Hematopoietic multipotent progenitor cell treated with erythropoietin and hydrocortisone succinate and interleukin-3 and kit ligand, for 4 days (in vitro differentiated cells): Measurements from ENCODE around the gene KLC1.
"Not testable (repeated sequence)": the region's sequence is repeated elsewhere in the genome, so short reads cannot be mapped to it uniquely, and the experiment has no call there.

Experiments
- DNase-seq: peaks from one replicate; pipeline ENCODE4 v3.0.0-alpha.2; 2015

The KLC1 gene

DNA sequence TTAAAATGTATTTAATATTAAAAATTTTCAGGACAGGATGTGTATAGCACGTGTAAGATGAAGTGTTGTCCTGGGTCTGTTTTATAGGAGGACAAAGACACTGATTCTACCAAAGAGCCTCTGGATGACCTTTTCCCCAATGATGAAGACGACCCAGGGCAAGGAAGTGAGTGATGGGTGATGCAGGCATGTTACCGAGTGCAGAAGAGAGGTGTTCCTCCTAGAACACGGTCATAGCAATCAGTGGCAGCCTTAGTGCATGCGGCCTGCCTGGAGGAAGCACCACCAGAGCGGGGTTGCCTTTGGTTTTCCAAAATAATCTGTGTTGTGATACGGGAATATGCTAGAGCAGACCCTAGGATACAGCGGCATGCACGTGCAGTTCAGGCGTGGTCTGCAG, 33.0 kb downstream of the KLC1 start:
- DNase-seq = no peak

DNA sequence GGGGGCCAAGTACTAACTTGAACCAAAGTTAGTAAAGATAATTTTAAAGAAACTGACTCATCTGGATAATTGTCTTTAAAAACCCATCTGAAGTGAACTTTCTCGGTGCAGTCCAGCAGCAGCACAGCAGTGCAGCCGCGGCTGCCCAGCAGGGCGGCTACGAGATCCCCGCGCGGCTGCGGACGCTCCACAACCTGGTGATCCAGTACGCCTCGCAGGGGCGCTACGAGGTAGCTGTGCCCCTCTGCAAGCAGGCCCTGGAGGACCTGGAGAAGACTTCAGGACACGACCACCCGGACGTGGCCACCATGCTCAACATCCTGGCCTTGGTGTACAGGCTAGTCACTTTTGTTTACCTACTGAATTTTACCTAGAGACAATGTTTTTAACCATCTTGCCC, 33.6 kb downstream of the KLC1 start:
- no peak for DNase-seq

DNA sequence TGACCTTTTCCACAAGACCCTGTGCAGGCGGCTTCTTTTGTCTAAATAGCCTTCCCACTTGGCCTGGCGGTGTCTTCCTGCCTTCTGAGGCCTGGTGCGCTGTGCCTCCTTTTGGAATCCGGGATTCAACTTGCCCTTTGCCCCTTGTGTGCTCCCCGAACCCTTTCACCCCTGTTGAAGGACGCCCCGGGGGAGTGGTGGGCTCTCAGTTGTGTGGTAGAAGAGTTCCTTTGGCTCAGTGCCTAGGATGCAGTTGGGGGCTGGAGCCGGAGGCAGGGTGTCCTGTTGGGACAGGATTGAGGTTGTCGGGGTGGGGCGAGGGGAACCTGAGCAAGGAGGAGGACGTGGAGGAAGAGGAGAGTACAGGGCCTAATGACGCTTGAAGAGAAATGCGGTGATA, 34.5 kb downstream of the KLC1 start:
- DNase-seq = no peak

- DNase-seq = no peak
Measured at GRCh38 chr14:103667671-103668070, 38.7 kb downstream of the KLC1 start.

DNA sequence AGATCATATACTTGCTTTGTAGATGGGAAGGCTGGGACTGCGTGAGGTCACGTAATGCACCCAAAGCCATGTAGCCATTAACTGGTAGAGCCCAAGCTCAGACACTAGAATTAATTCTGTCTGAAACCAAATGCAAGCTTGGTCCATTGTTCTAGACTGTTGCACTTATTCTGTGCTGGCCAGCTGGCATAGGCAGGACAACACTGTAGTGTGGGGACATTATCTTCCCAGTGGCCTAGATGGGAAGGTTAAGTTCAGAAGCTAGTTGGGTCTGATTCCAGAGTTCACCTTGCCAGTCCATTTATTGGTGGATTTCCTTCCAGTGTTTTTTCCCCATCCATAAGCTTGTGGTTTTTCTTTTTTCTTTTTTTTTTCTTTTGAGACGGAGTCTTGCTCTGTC, 39.1 kb downstream of the KLC1 start:
- no peak for DNase-seq

- no peak for DNase-seq
Measured at GRCh38 chr14:103669370-103669769, 40.4 kb downstream of the KLC1 start.

- no peak for DNase-seq
Measured at GRCh38 chr14:103671911-103672310, 42.9 kb downstream of the KLC1 start.

DNA sequence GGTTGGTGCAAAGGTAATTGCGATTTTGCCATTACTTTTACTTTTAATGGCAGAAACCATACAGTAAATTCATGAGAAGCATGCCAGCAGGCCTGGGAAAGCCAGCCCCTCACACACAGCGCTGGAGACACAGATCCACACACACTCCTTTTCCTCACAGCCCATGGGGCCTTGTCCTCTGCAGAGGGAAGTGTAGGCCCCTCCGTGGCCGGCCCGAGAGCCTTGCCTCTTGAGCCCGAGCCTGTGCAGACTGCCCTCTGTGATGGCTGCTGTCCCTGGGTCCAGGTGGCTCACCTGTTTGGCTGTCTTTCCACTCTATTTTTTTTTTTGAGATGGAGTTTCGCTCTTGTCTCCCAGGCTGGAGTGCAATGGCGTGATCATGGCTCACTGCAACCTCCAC, 46.9 kb downstream of the KLC1 start:
- DNase-seq = no peak

DNA sequence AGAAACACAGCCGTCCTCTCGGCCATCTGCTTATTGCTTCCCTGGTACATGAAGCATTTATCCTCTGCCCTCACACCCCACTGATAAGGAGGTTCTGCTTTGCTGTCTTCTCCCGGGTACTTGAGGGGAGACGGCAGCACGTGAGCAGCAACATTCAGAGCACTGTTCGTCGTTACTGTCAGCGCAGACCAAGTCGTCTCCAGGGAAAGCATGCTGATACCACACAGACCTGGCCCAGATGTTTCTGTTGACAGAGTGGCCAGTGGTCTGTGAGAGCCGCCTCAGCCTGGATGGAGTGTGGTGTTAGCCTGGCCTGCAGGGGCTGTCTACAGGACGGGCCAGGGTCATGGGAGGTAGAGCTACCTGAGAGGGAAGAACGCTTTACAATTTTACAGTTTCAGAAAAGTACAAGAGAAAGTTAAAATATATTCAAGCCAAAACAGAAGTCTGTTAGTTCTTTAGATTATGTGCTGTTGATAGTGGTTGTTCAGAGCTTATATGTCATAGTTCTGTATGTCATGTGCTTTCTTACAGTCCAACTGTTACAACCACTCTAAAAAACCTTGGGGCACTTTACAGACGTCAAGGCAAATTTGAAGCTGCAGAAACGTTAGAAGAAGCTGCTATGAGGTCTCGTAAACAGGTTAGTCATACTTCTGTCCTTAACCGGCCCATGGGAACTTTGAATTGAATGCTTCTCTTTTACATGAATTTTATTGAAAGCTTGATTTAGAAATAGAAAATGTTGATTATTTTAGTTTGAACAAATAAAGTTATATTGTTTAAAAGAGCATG, 48.1 kb downstream of the KLC1 start:
- DNase-seq = no peak

GRCh38 chr14:103679351-103679750, 50.3 kb downstream of the KLC1 start:
- peak; percentile 87 for DNase-seq

GRCh38 chr14:103680491-103681231, 51.6 kb downstream of the KLC1 start:
- no peak for DNase-seq

DNA sequence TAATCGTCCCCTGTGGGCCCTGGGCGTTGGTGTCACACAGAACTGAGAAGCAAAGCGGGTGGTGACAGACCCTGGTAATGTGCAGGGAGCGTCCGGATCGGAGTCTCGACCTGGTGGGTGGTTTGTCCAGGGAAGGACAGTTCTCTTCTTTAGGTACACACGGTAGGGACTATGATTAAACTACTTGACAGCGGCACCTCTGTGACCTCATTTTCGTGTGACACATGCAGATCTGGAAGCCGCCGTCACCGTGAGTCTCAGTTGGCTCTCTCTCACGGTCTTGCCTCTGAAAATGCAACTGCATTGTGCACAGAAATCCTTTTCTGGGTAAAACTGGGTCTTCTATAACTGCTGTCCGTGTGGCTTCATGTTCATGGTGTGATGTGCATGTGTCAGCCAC, 54.1 kb downstream of the KLC1 start:
- no peak for DNase-seq

DNA sequence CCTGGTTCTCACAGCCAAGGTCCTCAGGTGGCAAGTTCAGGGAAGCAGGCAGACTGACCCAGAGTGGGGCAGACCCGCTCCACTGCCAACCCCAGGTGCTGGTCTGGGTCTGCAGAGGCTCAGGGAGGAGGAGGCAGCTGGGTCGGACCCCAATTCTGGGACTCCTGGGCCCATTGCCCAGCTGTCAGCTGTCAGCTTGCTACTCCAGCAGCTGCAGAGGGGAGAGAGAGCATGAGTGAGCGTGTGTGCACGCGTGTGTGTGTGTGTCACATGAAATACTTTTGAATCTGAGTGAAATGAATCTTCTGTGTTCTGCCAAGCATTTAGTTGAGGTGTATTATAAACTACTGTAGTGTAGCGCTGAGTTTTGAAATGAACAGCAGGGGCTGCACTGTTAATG, 55.5 kb downstream of the KLC1 start:
- no peak for DNase-seq

DNA sequence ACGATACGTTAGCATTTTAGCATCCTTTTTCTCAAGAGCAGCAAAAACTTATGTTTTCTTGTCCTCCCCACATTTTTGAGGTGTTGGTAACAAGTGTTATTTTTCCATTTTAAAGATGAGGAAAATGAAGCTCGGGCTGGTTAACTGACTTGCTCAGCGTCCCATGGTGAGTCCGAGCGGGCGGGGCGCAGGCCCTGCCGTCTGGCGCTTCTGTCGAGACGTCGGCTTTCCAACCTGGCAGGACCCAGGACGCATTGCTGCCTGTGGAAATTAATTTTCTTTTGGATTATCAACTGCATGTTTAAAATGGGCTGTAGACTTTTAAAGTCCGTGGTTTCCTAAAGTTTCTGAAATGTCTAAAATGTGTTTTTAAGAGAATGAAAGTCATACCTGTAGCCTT, 55.9 kb downstream of the KLC1 start:
- DNase-seq = no peak

DNA sequence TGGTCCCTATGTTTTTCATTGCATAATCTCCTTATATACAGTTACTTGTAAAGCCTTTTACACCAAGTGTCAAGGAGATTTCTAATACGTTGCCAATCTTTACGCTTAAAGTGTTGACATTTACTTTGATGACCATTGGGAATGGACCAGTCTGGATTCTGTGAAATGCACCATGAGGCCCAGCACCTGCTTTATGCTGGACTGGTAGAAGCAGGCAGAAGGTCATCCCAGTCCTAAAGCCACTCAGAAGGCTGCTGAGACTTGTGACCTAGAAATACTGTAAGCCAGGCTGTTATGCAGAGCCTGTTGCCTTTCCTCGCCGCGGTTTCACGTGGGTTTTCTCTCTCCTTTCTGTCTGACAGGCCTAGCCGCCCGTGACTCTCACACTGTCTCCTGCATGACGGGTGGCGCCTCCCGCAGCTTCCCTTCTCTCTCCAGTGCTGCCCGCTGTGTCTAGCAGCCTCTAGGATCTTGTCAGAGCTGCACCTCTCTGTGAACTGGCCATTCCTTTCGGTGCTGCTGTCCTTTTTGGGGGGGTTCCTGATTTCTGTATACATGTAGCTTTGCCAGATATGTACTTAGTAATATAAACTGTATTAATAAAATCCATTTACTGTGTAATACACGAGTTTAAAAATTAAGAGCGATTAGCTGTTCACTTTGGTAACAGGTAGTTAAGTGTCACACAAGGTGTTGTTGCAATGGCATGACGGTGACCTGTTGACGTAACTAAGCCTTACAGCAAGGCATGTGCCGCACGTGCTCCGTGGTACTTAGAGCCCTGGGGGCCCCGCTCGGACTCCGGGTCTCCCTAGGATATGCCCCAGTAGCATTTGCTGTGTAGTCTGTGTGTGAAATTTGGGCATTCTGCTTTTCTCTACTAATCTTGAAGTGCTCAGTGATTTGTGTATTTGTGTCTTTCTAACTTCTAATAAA, 56.5 kb downstream of the KLC1 start:
- DNase-seq = no peak

- DNase-seq = no peak
Measured at GRCh38 chr14:103686831-103687485, 57.9 kb downstream of the KLC1 start.

- no peak for DNase-seq
Measured at GRCh38 chr14:103687712-103688111, 58.7 kb downstream of the KLC1 start.

DNA sequence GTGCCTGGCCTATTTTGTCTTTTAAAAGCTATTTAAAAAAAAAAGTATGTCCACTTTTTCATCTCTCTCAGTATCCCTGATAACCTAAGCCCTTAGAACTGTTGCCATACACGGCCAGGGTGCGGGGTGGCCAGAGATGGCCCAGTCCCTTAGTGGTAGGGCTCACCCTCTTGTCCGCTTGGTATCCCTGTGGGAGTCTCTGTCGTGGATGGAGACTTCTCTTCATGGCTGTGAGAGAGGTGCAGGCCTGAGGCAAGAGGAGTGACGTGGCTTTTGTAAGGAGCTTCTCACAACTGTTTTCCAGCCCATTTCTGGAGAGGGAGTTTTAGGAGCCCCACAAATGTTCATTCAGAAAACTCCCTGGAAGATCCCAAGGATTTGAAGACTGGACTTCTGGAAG, 59.4 kb downstream of the KLC1 start:
- no peak for DNase-seq

DNA sequence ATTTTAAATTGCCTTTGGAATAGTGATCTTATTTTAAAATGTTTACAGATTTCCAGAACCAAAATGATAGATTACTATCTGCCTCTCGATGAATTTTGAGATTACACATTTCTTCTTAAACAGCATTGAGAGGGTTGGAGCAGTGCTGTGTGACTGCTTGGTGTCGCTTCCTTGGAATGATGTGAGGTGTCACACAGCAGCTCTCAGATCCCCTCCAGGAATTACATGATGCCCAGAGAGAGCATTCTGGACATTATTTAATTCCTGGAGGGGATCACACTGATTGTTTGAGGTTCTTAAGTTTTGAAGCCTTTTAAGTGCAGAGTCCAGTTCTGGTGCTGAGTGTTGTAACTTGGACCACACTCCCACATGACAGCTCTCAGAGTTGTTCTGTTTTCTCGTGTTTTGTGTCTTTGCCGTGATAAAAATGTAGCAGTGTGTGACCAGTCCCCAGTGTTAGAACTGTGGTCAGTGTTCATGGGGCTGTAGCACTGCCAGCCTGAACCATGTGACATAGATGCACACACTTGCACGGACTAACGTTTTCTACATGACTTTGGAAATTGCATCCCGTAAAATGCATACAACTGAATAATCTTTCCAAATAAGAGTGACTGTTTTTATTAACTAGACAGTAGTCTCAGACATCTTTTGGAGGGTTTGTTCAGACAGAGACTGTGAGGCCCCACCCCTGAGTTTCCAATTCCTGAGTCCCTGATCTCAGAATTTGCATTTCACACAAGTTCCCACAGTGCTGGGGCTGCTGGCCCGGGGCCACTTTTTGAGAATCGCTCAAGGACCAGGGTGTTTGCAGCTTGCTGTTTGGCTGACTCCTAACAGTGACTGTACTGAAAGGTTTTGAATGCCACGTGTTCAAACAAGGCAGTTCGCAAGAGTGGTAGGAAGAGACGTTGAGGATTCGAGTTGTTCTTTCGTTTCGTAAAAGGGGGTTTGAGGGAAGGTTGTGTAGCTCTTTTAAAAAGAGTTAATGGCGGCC, 60.2 kb downstream of the KLC1 start:
- no peak for DNase-seq

DNA sequence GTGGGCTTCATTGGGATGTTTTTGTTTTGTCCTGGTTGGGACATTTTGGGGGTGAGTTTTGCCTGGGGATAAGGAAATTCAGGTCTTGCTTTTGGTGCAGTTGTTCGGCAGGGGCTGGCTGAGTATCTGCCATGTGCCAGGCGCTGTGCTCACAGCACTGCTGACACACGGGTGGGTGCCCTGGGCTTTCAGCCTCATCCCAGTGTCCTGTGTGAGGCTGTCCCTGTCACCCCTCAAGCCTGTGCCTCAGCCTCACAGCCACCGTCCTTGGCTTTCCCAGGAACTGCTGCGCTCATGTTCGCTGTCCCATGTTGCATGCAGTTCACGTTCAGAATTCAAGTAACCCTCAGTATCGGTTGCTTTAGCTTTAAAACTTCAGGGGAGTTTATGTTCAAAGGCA, 61.3 kb downstream of the KLC1 start:
- DNase-seq = no peak

DNA sequence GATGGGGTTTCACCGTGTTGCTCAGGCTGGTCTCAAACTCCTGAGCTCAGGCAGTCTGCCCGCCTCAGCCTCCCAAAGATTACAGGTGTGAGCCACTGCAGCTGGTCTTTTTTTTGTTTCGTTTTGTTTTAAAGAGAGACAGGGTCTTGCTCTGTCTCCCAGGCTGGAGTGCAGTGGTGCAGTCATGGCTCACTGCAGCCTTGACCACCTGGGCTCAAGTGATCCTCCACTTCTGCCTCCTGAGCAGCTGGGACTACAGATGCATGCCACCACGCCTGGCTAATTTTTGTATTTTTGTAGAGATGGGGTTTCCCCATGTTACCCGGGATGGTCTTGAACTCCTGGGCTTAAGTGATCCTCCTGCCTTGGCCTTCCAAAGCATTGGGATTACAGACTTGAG, 62.6 kb downstream of the KLC1 start:
- not testable (repeated sequence) for DNase-seq

GRCh38 chr14:103692159-103692558, 63.1 kb downstream of the KLC1 start:
- DNase-seq = no peak
